Fibroblast of upper back skin (primary cell): ENCODE results near the gene PGAM2.

ENCODE experiments used
- DNase-seq: peaks from one replicate; pipeline ENCODE4 v3.0.0-alpha.2; 2013

PGAM2 gene

GRCh38 chr7:44082541-44083207, 17.3 kb upstream of the PGAM2 start:
- DNase-seq: peak; percentile 99

- no peak for DNase-seq
These were observed 15.9 kb upstream of the PGAM2 start for GRCh38 chr7:44081266-44081748.

GRCh38 chr7:44080686-44081265, 15.4 kb upstream of the PGAM2 start:
- no peak for DNase-seq

- no peak for DNase-seq
These were observed 14.8 kb upstream of the PGAM2 start for GRCh38 chr7:44080118-44080517.

GRCh38 chr7:44079331-44080021, 14.1 kb upstream of the PGAM2 start:
- no peak for DNase-seq

- no peak for DNase-seq
These were observed 13.2 kb upstream of the PGAM2 start for GRCh38 chr7:44078521-44078920.

GRCh38 chr7:44077681-44078091, 12.3 kb upstream of the PGAM2 start:
- DNase-seq: no peak

GRCh38 chr7:44077061-44077460, 11.7 kb upstream of the PGAM2 start:
- no peak for DNase-seq

- DNase-seq: no peak
These were observed 10.9 kb upstream of the PGAM2 start for GRCh38 chr7:44076101-44076895.

GRCh38 chr7:44075296-44076075, 10.1 kb upstream of the PGAM2 start:
- DNase-seq: no peak

GRCh38 chr7:44074349-44074695, 9.0 kb upstream of the PGAM2 start:
- no peak for DNase-seq

GRCh38 chr7:44073664-44074348, 8.4 kb upstream of the PGAM2 start:
- no peak for DNase-seq

- peak; percentile 87 for DNase-seq
These were observed 7.2 kb upstream of the PGAM2 start for GRCh38 chr7:44072364-44073231.

GRCh38 chr7:44071726-44072363, 6.5 kb upstream of the PGAM2 start:
- no peak for DNase-seq

- no peak for DNase-seq
These were observed 2.7 kb upstream of the PGAM2 start for GRCh38 chr7:44068054-44068453.

GRCh38 chr7:44067064-44067951, 1.9 kb upstream of the PGAM2 start:
- DNase-seq: no peak

GRCh38 chr7:44066494-44067063, 1.2 kb upstream of the PGAM2 start:
- no peak for DNase-seq

GRCh38 chr7:44066111-44066460, 719 bp upstream of the PGAM2 start:
- no peak for DNase-seq

- no peak for DNase-seq
These were observed 456 bp downstream of the PGAM2 start for GRCh38 chr7:44064791-44065430.
